Measurements from ENCODE around the gene STX10. TPM values are rescaled to one million over a fixed set of nuclear protein-coding genes. Genes with fewer than 3 reads are reported as not detected.

STX10 gene
- total and polyA plus RNA-seq, 10 donors = 43.8 to 98.0 (median 67.6) TPM

DNA sequence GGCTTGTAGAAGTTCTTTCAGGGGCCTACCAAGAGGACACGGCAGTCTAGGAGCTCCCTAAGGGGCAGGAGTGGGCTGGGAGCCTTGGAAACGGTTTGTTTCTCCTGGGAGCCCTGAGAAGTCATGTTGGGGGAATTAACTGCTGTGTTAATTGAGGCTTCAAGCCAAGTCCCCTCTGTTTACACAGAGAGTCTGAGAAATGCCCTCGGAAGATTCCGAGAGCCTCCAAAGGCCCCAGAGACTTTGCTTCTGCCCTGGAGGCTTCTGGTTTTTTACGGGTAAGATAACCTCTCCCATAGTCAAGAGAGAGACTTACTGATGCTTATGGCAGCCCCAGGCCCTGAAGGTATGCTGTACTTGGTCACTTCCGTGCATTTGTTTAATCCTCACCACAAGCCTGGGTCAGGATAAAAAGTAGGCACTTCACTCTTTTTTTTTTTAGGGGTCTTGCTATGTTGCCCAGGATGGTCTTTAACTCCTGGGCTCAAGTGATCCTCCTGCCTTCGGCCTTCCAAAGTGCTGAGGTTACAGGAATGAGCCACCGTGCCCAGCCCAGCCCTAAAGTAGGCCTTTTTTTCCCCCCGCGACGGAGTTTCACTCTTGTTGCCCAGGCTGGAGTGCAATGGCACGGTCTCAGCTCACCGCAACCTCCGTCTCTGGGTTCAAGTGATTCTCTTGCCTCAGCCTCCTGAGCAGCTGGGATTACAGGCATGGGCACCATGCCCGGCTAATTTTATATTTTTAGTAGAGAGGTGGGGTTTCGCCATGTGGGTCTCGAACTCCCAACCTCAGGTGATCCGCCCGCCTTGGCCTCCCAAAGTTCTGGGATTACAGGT, 15.2 kb upstream of the STX10 start:
- intact Hi-C loops (cut with DNase I; ENCODE audit: low total_unique reads) = no loop called here
- no peak for DNase-seq
- WGBS, 5 donors = 77 to 89% (median 81%) methylated on average over 17 to 19 of the region's 19 CpGs
- Histone ChIP-seq H3K4me1 (peaks cover 72 to 100% (median 96%) of the 10 kb centered on the region in 6 donors), H3K9me3 (no peaks in the 10 kb centered on the region), H3K4me3 (no peak overlapping the region), H3K36me3 (no peaks in the 10 kb centered on the region), H3K27ac (peak overlapping the region; percentile 88 to 97 (median 94)), H3K27me3 (replicated peaks in 1 of 7) (no peaks in the 10 kb centered on the region)
- TF ChIP-seq POLR2AphosphoS5 (IDR thresholded peaks at IDR 0.05) (no peak), POLR2A (IDR thresholded peaks at IDR 0.05) (no peak)
- TF ChIP-seq, protein P1, sequence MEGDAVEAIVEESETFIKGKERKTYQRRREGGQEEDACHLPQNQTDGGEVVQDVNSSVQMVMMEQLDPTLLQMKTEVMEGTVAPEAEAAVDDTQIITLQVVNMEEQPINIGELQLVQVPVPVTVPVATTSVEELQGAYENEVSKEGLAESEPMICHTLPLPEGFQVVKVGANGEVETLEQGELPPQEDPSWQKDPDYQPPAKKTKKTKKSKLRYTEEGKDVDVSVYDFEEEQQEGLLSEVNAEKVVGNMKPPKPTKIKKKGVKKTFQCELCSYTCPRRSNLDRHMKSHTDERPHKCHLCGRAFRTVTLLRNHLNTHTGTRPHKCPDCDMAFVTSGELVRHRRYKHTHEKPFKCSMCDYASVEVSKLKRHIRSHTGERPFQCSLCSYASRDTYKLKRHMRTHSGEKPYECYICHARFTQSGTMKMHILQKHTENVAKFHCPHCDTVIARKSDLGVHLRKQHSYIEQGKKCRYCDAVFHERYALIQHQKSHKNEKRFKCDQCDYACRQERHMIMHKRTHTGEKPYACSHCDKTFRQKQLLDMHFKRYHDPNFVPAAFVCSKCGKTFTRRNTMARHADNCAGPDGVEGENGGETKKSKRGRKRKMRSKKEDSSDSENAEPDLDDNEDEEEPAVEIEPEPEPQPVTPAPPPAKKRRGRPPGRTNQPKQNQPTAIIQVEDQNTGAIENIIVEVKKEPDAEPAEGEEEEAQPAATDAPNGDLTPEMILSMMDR (IDR thresholded peaks at IDR 0.05 in 8 of 11, conservative IDR thresholded peaks at IDR 0.05 in 3 of 11) = no peak

DNA sequence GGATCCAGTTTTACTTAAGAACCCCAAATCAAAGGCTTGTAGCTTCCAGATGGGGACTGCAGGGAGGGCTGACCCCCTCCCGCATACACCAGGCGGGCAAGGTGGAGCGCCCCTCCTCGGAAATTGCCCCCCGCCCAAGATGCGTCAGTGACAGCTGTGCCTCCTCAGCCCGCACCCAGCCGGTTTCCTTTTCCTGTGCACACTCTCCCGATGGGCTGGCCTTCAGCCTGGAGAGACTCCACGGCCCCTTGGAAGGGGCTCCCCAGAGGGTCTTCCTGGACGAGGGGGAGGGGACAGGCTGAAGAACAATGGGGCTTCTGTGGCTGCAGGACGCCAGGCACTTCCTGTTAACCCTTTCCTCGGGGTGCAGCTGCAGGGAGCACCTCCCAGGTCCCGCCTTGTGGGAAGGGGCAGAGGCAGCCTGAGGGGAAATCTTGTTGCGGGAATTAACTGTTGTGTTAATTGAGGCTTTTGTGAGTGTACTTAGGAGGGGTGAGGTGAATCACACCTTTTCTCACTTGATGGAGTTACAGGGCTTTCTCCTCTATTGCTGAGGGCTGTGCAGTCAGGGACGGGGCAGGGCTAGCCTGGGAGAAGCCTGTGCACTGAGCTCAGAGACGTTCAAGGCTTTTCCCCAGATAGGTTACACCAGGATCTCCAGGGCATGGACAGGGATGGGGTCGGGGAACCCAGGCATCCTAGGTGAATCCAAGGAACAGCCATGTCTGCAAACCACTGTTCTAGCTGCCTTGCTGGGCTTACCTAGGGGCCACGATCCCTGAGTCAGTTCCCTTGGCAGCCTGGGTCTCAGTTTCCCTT, 14.4 kb upstream of the STX10 start:
- Histone ChIP-seq H3K27ac (peak overlapping the region; percentile 88 to 97 (median 94)), H3K9me3 (no peaks in the 10 kb centered on the region), H3K36me3 (no peaks in the 10 kb centered on the region), H3K4me3 (peak overlapping the region in 5 of 8 donors; percentile 9 to 69 (median 42)), H3K27me3 (replicated peaks in 1 of 7) (no peaks in the 10 kb centered on the region), H3K4me1 (peaks cover 72 to 100% (median 90%) of the 10 kb centered on the region in 6 donors)
- WGBS, 5 donors = 7 to 14% (median 10%) methylated on average over 14 to 19 of the region's 19 CpGs
- TF ChIP-seq POLR2AphosphoS5 (IDR thresholded peaks at IDR 0.05) = peak; percentile 34 to 59 (median 53)
- no peak for TF ChIP-seq POLR2A (IDR thresholded peaks at IDR 0.05)
- DNase-seq = peak; percentile 86
- intact Hi-C loops (cut with DNase I; ENCODE audit: low total_unique reads) = no loop called here

DNA sequence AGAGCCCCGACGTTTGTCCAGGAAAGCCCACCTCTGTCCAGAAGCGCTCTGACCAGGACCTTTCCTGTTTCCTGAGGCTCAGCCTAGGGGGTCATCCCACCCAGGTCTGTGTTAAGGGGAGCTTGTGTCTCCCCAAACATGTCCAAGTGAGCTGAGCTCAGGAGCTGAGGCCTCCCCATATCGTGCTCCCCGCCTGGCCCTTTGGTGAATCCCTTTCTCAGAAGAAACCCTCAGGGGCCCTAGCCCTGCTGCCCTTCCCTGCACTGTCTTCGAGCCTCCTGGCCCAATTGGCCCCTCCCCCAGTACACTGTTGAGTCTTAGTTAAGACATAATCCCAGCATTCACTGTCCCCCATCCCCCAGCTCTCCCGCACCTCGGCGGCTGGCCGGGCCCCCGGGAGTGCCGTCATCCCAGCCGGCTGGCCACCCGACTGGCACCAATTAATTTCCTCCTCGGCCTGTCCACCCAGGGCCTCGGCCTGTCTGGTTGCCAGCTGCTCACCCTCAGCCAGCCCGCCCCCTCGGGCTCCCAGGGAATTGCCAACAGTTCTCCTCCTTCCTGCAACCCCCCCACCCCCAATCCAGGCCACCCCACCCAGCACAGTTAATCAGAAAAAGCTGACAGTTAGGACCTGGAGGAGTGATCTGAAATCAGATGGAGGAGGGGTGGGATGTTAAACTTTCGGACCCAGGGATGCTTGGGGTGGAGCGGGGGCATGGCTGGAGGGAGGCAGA, 13.6 kb upstream of the STX10 start:
- H3K4me3 ChIP-seq = peak overlapping the region in 5 of 8 donors; percentile 40 to 69 (median 45)
- DNase-seq = peak; percentile 89
- WGBS, 5 donors = 8 to 14% (median 12%) methylated on average over 18 to 20 of the region's 20 CpGs

More for the DNA sequence above, 13.6 kb upstream of the STX10 start:
- H3K9me3 ChIP-seq = no peaks in the 10 kb centered on the region
- H3K4me1 ChIP-seq = peaks cover 64 to 100% (median 84%) of the 10 kb centered on the region in 6 donors
- no peaks in the 10 kb centered on the region for H3K27me3 ChIP-seq (replicated peaks in 1 of 7)
- peak overlapping the region; percentile 88 to 97 (median 94) for H3K27ac ChIP-seq
- TF ChIP-seq, protein P1 (IDR thresholded peaks at IDR 0.05 in 8 of 11, conservative IDR thresholded peaks at IDR 0.05 in 3 of 11) = no peak
- TF ChIP-seq POLR2AphosphoS5 (IDR thresholded peaks at IDR 0.05) (peak; percentile 14 to 80 (median 16)), POLR2A (IDR thresholded peaks at IDR 0.05) (no peak)
- no peaks in the 10 kb centered on the region for H3K36me3 ChIP-seq
- intact Hi-C loops (cut with DNase I; ENCODE audit: low total_unique reads) = no loop called here
